ENCODE measurements around the gene BLMH. TPM values are rescaled to one million over a fixed set of nuclear protein-coding genes. Genes with fewer than 3 reads are reported as not detected.

The BLMH gene
- total and polyA plus RNA-seq, 9 of the 15 experiments (the other 6 are each of a cell fraction or from before 2014, with no cell fraction given): 26.0 to 118 (median 67.3) TPM

DNA sequence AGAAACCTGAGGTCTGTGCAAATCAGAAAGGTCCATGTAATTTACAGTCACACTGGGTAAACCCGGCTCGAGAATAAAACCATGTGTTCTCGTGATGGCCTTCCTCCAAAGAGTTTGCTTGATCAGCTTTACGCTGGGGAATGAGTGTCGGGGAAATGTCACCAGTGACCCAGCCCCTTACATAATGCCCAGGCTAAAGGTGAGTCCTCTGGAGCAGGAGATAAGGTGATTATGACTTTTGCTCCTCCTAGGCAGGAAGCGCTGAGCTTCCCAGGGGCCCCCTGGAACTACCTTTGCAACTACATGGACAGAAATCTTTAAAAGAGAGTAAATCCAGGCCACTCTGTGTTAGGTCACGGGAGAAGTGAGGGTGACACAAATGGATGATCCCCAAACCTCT lies 71.9 kb downstream of the BLMH start:
- peak; percentile 77 for FAIRE-seq

More for the DNA sequence above, 71.9 kb downstream of the BLMH start:
- H2AFZ ChIP-seq (ENCODE audit: low read depth, low read length): no peak overlapping the region
- no peak overlapping the region for H3K9ac ChIP-seq (ENCODE audit: insufficient read depth in 1 of 2, low read depth in 2 of 2, low read length in 2 of 2)
- no peaks in the 10 kb centered on the region for H3K9me1 ChIP-seq (ENCODE audit: control insufficient read depth, insufficient read depth, low read length)
- peaks cover 14 to 16% of the 10 kb centered on the region in 2 experiments; a peak in 4 of 5 replicates for H3K4me1 ChIP-seq (replicated peaks in 1 of 2; ENCODE audit: control insufficient read depth in 2 of 2, insufficient read depth in 2 of 2, low read length in 2 of 2)
- POLR2A ChIA-PET: interaction anchor here (1.2 to 2.3 kb wide), 3 partner anchors 9 to 26 kb away, joined by 4 to 11 read pairs (median 4); no protein-coding TSS in a partner anchor
- no peak overlapping the region for H3K4me3 ChIP-seq
- H4K20me1 ChIP-seq (replicated peaks; ENCODE audit: control insufficient read depth, insufficient read depth, low read length): no peaks in the 10 kb centered on the region
- peak overlapping the region; percentile 46 for H3K4me2 ChIP-seq (ENCODE audit: insufficient read depth, low read length)
- no peaks in the 10 kb centered on the region for H3K27me3 ChIP-seq (ENCODE audit: control insufficient read depth in 2 of 2, insufficient read depth in 2 of 2, low read length in 2 of 2)
- H3K9me3 ChIP-seq (replicated peaks; ENCODE audit: control insufficient read depth, insufficient read depth, low read depth, low read length): no peaks in the 10 kb centered on the region
- no peak overlapping the region for H3K27ac ChIP-seq (ENCODE audit: extremely low read depth, low read depth, low read length)
- ATAC-seq (peak; percentile 75), DNase-seq (ENCODE audit: extremely low read depth in 1 of 4, low spot score in 3 of 4) (peak; percentile 48 to 67 (median 60))
- WGBS (ENCODE audit: insufficient coverage, low coverage, missing lambda C conversion rate): 4% methylated on average over 7 of the region's 7 CpGs
- TF ChIP-seq SMARCA4 (IDR thresholded peaks at IDR 0.05) (peak; percentile 44; the same call in 1 of the 2 replicates), TCF3 (CRISPR knock-in tag; IDR thresholded peaks at IDR 0.05) (peak; percentile 56), HDAC1 (IDR thresholded peaks at IDR 0.05) (peak in 1 of 2 experiments; percentile 40; a peak in 1 of 4 replicates), KLF6 (CRISPR knock-in tag; IDR thresholded peaks at IDR 0.05; ENCODE audit: borderline replicate concordance) (no peak), NCOR1 (IDR thresholded peaks at IDR 0.05) (0 out of 2 replicates have a peak, but pooled peaks have one; percentile 5), EP300 (IDR thresholded peaks at IDR 0.05; ENCODE audit: low read length) (peak; percentile 35; the same call in 1 of the 2 replicates), FOXA3 (CRISPR knock-in tag; conservative IDR thresholded peaks at IDR 0.05 in 1 of 2, IDR thresholded peaks at IDR 0.05 in 1 of 2) (no peak), CBFA2T2 (conservative IDR thresholded peaks at IDR 0.05) (peak; percentile 50), DPF2 (IDR thresholded peaks at IDR 0.05) (peak; percentile 46), TAL1 (IDR thresholded peaks at IDR 0.05) (peak; percentile 54), ARID1B (IDR thresholded peaks at IDR 0.05) (peak; percentile 70), GTF2F1 (IDR thresholded peaks at IDR 0.05; ENCODE audit: low read depth, low read length) (no peak), CXXC5 (CRISPR knock-in tag; IDR thresholded peaks at IDR 0.05) (peak; percentile 53), CBFA2T3 (IDR thresholded peaks at IDR 0.05) (peak; percentile 73), RCOR1 (IDR thresholded peaks at IDR 0.05; ENCODE audit: borderline replicate concordance in 1 of 2, low read depth in 2 of 2, low read length in 2 of 2) (peak in 1 of 2 experiments; percentile 7; a peak in 1 of 4 replicates)
- TF ChIP-seq, protein P1, sequence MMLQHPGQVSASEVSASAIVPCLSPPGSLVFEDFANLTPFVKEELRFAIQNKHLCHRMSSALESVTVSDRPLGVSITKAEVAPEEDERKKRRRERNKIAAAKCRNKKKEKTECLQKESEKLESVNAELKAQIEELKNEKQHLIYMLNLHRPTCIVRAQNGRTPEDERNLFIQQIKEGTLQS (IDR thresholded peaks at IDR 0.05): no peak
- TF ChIP-seq, protein P1 (CRISPR knock-in tag; conservative IDR thresholded peaks at IDR 0.05): no peak
- intact Hi-C loops (cut with micrococcal nuclease): no loop called here
- H3K79me2 ChIP-seq (ENCODE audit: control insufficient read depth, insufficient read depth, low read length): no peaks in the 10 kb centered on the region
- H3K36me3 ChIP-seq (ENCODE audit: control insufficient read depth, insufficient read depth, low read length): no peaks in the 10 kb centered on the region
- in situ Hi-C loops (cut with MboI): no loop called here
- CTCF ChIA-PET (ENCODE audit: low intra/inter-chr PET ratio): interaction anchor here (1.0 kb wide), 1 partner anchor 117 kb away, joined by 3 read pairs; no protein-coding TSS in a partner anchor
- no TSS peak for BruUV-seq (replicated peaks)

Measured in K562 (cell line).